Spleen (tissue), 7 donors: ENCODE results near the gene FAM168B.

Experiments used
- POLR2A ChIP-seq, 3 donors: fragments of 450-650 bp; IDR thresholded peaks; one replicate each; pipeline ENCODE4 v1.5.1; 2017; ENCODE audit warnings: antibody characterized with exemption in 3 of 3, mild to moderate bottlenecking in 1 of 3
- POLR2AphosphoS5 ChIP-seq, 3 donors: sonication (generic); formaldehyde crosslinking; IDR thresholded peaks; one replicate each; pipeline ENCODE4 v1.5.1; 2017; ENCODE audit warnings: antibody characterized with exemption in 3 of 3
- TF ChIP-seq, protein P1 (sequence below), 11 experiments: fragments of 200-600 bp in 7 of 11; fragments of 450-650 bp in 4 of 11; sonication (generic) in 4 of 11; IDR thresholded peaks in 8 of 11; conservative IDR thresholded peaks in 3 of 11; 1 replicate in 7 of 11; 2 replicates in 4 of 11; pipeline versions ENCODE4 v1.4.0 to v1.8.0; 2016 to 2021; ENCODE audit warnings: antibody characterized with exemption in 11 of 11, inconsistent platforms in 4 of 11, mild to moderate bottlenecking in 1 of 11
- donor health status: DM: no; HTN: no; CAD: no; lungs with moderate emphysema.
- donor health status: DM: no; HTN: no; CAD: no.
- donor health status: DM: no; HTN: no; CAD: no.

- TF ChIP-seq, protein P1, sequence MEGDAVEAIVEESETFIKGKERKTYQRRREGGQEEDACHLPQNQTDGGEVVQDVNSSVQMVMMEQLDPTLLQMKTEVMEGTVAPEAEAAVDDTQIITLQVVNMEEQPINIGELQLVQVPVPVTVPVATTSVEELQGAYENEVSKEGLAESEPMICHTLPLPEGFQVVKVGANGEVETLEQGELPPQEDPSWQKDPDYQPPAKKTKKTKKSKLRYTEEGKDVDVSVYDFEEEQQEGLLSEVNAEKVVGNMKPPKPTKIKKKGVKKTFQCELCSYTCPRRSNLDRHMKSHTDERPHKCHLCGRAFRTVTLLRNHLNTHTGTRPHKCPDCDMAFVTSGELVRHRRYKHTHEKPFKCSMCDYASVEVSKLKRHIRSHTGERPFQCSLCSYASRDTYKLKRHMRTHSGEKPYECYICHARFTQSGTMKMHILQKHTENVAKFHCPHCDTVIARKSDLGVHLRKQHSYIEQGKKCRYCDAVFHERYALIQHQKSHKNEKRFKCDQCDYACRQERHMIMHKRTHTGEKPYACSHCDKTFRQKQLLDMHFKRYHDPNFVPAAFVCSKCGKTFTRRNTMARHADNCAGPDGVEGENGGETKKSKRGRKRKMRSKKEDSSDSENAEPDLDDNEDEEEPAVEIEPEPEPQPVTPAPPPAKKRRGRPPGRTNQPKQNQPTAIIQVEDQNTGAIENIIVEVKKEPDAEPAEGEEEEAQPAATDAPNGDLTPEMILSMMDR (IDR thresholded peaks at IDR 0.05 in 8 of 11, conservative IDR thresholded peaks at IDR 0.05 in 3 of 11) = no peak
- TF ChIP-seq POLR2A (IDR thresholded peaks at IDR 0.05) = no peak
- no peak for TF ChIP-seq POLR2AphosphoS5 (IDR thresholded peaks at IDR 0.05)
These were observed 57.0 kb downstream of the FAM168B start for GRCh38 chr2:131036269-131036668.
